Neural progenitor cell (in vitro differentiated cells): ENCODE measurements around the gene ZNF346. TPM values are rescaled to one million over a fixed set of nuclear protein-coding genes. Genes with fewer than 3 reads are reported as not detected.

Experiments
- DNase-seq: peaks from one replicate; pipeline ENCODE4 v3.0.0-alpha.2; 2016; ENCODE audit warnings: low spot score
- H2AFZ ChIP-seq: fragments of 200-600 bp; sonication (generic); replicated peaks from 2 replicates; pipeline ENCODE4 v1.6.1; 2016; ENCODE audit warnings: antibody characterized with exemption
- H3F3A ChIP-seq: fragments of 200-600 bp; sonication (generic); 2 replicates; pipeline ENCODE4 v1.6.1; 2016; ENCODE audit warnings: antibody characterized with exemption, low read depth
- H3K27ac ChIP-seq: fragments of 200-600 bp; sonication (generic); 2 replicates; pipeline ENCODE4 v1.5.1; 2016; ENCODE audit warnings: mild to moderate bottlenecking
- H3K27me3 ChIP-seq: fragments of 200-600 bp; sonication (generic); 2 replicates; pipeline ENCODE4 v1.6.1; 2016; ENCODE audit warnings: mild to moderate bottlenecking, moderate library complexity
- H3K36me3 ChIP-seq: fragments of 200-600 bp; sonication (generic); 2 replicates; pipeline ENCODE4 v1.5.1; 2016
- H3K4me1 ChIP-seq: fragments of 200-600 bp; sonication (generic); 2 replicates; pipeline ENCODE4 v1.6.1; 2016; ENCODE audit warnings: mixed run types
- H3K4me2 ChIP-seq: fragments of 200-600 bp; sonication (generic); 2 replicates; pipeline ENCODE4 v1.6.1; 2016
- H3K4me3 ChIP-seq: fragments of 200-600 bp; sonication (generic); 2 replicates; pipeline ENCODE4 v1.5.1; 2016
- H3K79me2 ChIP-seq: fragments of 200-600 bp; sonication (generic); 2 replicates; pipeline ENCODE4 v1.6.1; 2016; ENCODE audit warnings: low read depth
- H3K9ac ChIP-seq: fragments of 200-600 bp; sonication (generic); 2 replicates; pipeline ENCODE4 v1.6.1; 2016
- H3K9me3 ChIP-seq: fragments of 200-600 bp; sonication (generic); 2 replicates; pipeline ENCODE4 v1.5.1; 2016; ENCODE audit warnings: low read depth
- H4K20me1 ChIP-seq: fragments of 200-600 bp; sonication (generic); 2 replicates; pipeline ENCODE4 v1.6.1; 2016; ENCODE audit warnings: low read depth
- H3K27ac Mint-ChIP-seq: 3 replicates; pipeline ENCODE4 v1.8.0; 2021; ENCODE audit warnings: mixed read lengths
- H3K27me3 Mint-ChIP-seq: 2 replicates; pipeline ENCODE4 v1.8.0; 2022; ENCODE audit warnings: low read depth, mild to moderate bottlenecking, inconsistent platforms, moderate library complexity, mixed read lengths; ENCODE audit not compliant: insufficient read depth
- H3K36me3 Mint-ChIP-seq: 3 replicates; pipeline ENCODE4 v1.8.0; 2021; ENCODE audit warnings: mixed read lengths
- H3K4me1 Mint-ChIP-seq: 3 replicates; pipeline ENCODE4 v1.8.0; 2021; ENCODE audit warnings: mixed read lengths
- H3K4me3 Mint-ChIP-seq: 3 replicates; pipeline ENCODE4 v1.8.0; 2021; ENCODE audit warnings: mild to moderate bottlenecking, moderate library complexity, mixed read lengths
- H3K9me3 Mint-ChIP-seq: 3 replicates; pipeline ENCODE4 v1.8.0; 2020; ENCODE audit warnings: mixed read lengths
- CTCF ChIP-seq: fragments of 200-600 bp; sonication (generic); IDR thresholded peaks from 2 replicates; pipeline ENCODE4 v1.5.1; 2017; ENCODE audit warnings: antibody characterized with exemption, mild to moderate bottlenecking
- EZH2 ChIP-seq: fragments of 200-600 bp; sonication (generic); IDR thresholded peaks from 2 replicates; pipeline ENCODE4 v1.6.1; 2017; ENCODE audit warnings: antibody characterized with exemption, mild to moderate bottlenecking, moderate library complexity
- EZH2phosphoT487 ChIP-seq: fragments of 200-600 bp; sonication (generic); IDR thresholded peaks from 2 replicates; pipeline ENCODE4 v1.6.1; 2017; ENCODE audit warnings: antibody characterized with exemption
- total RNA-seq: library from RNA; depleted of rRNA; stranded (reverse); fragments of >200 nt; gene quantifications from 2 replicates; pipeline ENCODE4 v1.2.3, GENCODE V29; 2015; ENCODE audit warnings: low replicate concordance

Gene ZNF346
- total RNA-seq, 1 donor from 2014 or later: 28.2 TPM

DNA sequence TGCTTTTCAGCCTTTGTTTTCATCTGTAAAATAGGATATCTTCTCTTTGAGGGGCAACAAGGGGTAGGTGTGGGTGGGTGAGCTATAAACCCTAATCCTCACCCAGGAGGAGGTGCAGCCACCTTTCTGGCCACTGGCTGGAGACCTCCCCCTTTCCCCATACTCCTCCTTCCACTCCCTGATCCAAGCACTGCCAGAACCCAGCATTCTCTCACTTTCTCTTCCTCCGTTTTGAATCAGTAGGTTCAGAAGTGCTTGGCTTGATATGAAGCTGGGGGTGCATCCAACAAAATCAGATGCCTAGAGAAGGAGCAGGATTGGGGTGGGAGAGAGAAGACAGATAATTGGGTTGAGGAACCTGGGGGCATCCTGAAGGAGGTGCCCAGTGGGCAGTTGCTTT is 104.3 kb downstream of the ZNF346 start:
- Mint-ChIP-seq H3K27me3 (peaks cover 9% of the 10 kb centered on the region), H3K36me3 (no peaks in the 10 kb centered on the region), H3K4me3 (no peak overlapping the region), H3K4me1 (peaks cover 8% of the 10 kb centered on the region), H3K9me3 (no peaks in the 10 kb centered on the region), H3K27ac (no peak overlapping the region)
- no peaks in the 10 kb centered on the region for H3K27me3 ChIP-seq
- no peak overlapping the region for H3K27ac ChIP-seq
- TF ChIP-seq EZH2phosphoT487: no peak
- no peak for TF ChIP-seq EZH2
- no peak for TF ChIP-seq CTCF
- no peaks in the 10 kb centered on the region for H3K9me3 ChIP-seq
- H3K79me2 ChIP-seq: peaks cover 5% of the 10 kb centered on the region
- H3K4me2 ChIP-seq: no peak overlapping the region
- H4K20me1 ChIP-seq: no peaks in the 10 kb centered on the region
- no peak overlapping the region for H3K4me3 ChIP-seq
- no peak for DNase-seq
- peaks cover 11% of the 10 kb centered on the region for H3K4me1 ChIP-seq
- H3K36me3 ChIP-seq: no peaks in the 10 kb centered on the region
- H3F3A ChIP-seq: peaks cover 12% of the 10 kb centered on the region
- H2AFZ ChIP-seq: no peak overlapping the region
- no peak overlapping the region for H3K9ac ChIP-seq

- Mint-ChIP-seq H3K36me3 (no peaks in the 10 kb centered on the region), H3K4me3 (no peak overlapping the region), H3K27ac (no peak overlapping the region), H3K27me3 (peaks cover 3% of the 10 kb centered on the region), H3K4me1 (peaks cover 8% of the 10 kb centered on the region), H3K9me3 (no peaks in the 10 kb centered on the region)
- H3K4me2 ChIP-seq: no peak overlapping the region
- no peak for DNase-seq
- H3K9ac ChIP-seq: no peak overlapping the region
- TF ChIP-seq CTCF (no peak), EZH2phosphoT487 (no peak), EZH2 (no peak)
- no peaks in the 10 kb centered on the region for H3K36me3 ChIP-seq
- H2AFZ ChIP-seq: no peak overlapping the region
- H3K9me3 ChIP-seq: no peaks in the 10 kb centered on the region
- H3K4me1 ChIP-seq: peaks cover 15% of the 10 kb centered on the region
- peaks cover 27% of the 10 kb centered on the region for H3F3A ChIP-seq
- no peak overlapping the region for H3K4me3 ChIP-seq
- H4K20me1 ChIP-seq: no peaks in the 10 kb centered on the region
- H3K27me3 ChIP-seq: no peaks in the 10 kb centered on the region
- H3K79me2 ChIP-seq: peaks cover 8% of the 10 kb centered on the region
- H3K27ac ChIP-seq: no peak overlapping the region
Measured at GRCh38 chr5:177128551-177128981, 106.1 kb downstream of the ZNF346 start.

- Histone ChIP-seq H3K27me3 (no peaks in the 10 kb centered on the region), H3K79me2 (peaks cover 23% of the 10 kb centered on the region), H3K36me3 (peaks cover 3% of the 10 kb centered on the region), H2AFZ (no peak overlapping the region), H3K27ac (no peak overlapping the region), H3K4me2 (no peak overlapping the region), H3K4me1 (peaks cover 23% of the 10 kb centered on the region), H3K9ac (no peak overlapping the region), H3K9me3 (no peaks in the 10 kb centered on the region), H4K20me1 (peaks cover 8% of the 10 kb centered on the region), H3K4me3 (no peak overlapping the region), H3F3A (peaks cover 41% of the 10 kb centered on the region)
- H3K4me3 Mint-ChIP-seq: peak overlapping the region; percentile 67
- no peaks in the 10 kb centered on the region for H3K9me3 Mint-ChIP-seq
- H3K27ac Mint-ChIP-seq: no peak overlapping the region
- no peak for DNase-seq
- H3K27me3 Mint-ChIP-seq: peaks cover 3% of the 10 kb centered on the region
- peaks cover 17% of the 10 kb centered on the region for H3K4me1 Mint-ChIP-seq
- TF ChIP-seq EZH2 (no peak), EZH2phosphoT487 (no peak), CTCF (no peak)
- peaks cover 4% of the 10 kb centered on the region for H3K36me3 Mint-ChIP-seq
Measured at GRCh38 chr5:177130211-177131018, 107.9 kb downstream of the ZNF346 start.

Other genes with a start within 250 kb of the ZNF346 start
- gene UNC5A, start 212.1 kb upstream of the ZNF346 start, total RNA-seq: 1.2 and 3.6 TPM in 2 replicates
- gene HK3, start 123.3 kb upstream of the ZNF346 start, total RNA-seq: not detected in 2 replicates
- 57.5 and 67.7 TPM in 2 replicates for gene UIMC1, start 15.9 kb upstream of the ZNF346 start, total RNA-seq
- 8.2 and 41.3 TPM in 2 replicates for gene FGFR4, start 64.2 kb downstream of the ZNF346 start, total RNA-seq
- gene NSD1, start 111.1 kb downstream of the ZNF346 start, total RNA-seq: 61.3 and 114 TPM in 2 replicates